Caki2 (cell line): ENCODE measurements around the gene ZNF565. TPM values are rescaled to one million over a fixed set of nuclear protein-coding genes. Genes with fewer than 3 reads are reported as not detected.
"Not testable (repeated sequence)": the region's sequence is repeated elsewhere in the genome, so short reads cannot be mapped to it uniquely, and the experiment has no call there.

Experiments
- DNase-seq: peaks from one replicate; pipeline ENCODE4 v3.0.0-alpha.2; 2015; ENCODE audit warnings: low read depth
- in situ Hi-C: cut with HindIII; loops from 2 replicates; pipeline ENCODE4 v1.10.0; 2016; ENCODE audit warnings: low sequenced_read_pairs, low pct_unique_long_range_greater_than_20kb, mixed read lengths
- total RNA-seq: library from RNA; depleted of rRNA; stranded (reverse); fragments of >200 nt; shearing (Covaris generic); gene quantifications from 2 replicates; pipeline ENCODE4 v1.2.3, GENCODE V29; 2014; ENCODE audit warnings: low replicate concordance

ZNF565 gene
- total RNA-seq, 1 experiment from 2014 or later, result 1.6 TPM

DNA sequence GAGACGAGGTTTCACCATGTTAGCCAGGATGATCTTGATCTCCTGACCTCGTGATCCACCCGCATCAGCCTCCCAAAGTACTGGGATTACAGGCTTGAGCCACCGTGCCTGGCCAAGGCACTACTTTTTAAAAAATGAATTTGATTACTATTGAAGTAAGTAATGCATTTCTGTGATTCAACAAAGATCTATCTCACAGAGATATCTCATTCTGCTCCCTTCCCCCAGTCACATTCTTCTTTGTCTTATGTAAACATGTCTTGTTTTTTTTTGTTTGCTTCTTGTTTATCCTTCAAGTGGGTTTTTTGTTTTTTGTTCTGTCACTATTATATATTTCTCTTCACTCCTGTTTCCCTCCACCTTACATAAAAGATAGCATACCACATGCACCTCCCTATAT is 7.0 kb upstream of the ZNF565 start:
- no peak for DNase-seq
- in situ Hi-C loops, result no loop called here

DNA sequence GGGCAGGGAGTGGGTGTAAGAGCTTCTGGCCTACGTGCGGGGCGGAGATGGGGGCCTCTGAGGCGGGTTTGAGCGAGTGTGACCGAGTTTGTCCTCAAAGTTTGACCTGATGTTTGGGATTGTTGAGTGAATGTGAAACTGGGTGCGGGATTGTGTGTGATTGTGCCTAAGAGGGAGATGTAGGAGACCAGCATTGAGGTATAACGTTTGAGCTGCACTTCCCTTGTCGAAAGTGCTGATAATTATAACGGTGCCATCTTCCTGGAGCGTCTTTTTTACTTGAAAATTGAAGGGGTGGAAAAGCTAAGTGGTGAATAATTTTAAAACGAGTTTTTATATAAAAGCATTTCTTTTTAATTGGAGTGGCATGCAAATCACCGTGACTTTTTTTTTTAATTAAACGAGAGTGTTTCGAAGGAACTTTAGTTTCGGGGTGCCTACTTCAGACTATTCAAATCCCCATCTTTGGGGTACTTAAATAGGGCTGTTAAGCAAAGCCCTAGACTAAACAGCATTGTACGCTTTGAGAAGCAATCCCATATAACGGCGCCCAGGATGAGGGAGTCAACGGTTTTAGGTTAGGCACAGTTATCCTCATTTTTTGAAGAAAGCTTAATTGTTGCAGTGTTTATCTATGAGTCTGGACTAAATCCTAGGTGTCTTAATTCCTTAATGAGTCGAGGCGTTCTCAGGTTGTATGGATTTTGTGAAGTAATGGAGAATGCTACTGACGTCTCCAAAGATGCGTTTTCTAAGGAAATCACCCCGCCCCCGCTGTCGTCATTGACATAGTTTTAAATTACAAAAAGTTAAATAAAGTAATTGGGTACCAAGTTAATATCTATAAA is 1.0 kb upstream of the ZNF565 start:
- in situ Hi-C loops, result no loop called here
- DNase-seq, result peak; percentile 41

DNA sequence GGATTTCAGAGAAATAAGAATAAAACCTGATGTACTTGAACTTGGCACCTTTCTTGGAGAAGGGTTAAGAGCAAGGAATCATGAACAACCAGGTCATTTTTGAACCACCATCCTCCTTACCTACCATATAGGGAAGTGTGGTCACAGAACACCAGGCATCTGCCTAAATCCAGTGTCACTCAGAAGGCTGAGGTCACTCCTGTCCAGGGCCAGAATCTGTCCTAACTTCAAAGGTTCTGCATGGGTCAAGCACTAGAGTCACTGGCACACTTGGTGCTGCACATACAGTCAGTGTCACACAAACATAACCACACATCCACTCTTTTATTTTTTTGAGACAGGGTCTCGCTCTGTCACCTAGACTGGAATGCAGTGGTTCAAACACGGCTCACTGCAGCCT is 1.6 kb downstream of the ZNF565 start:
- DNase-seq, result no peak
- in situ Hi-C loops, result no loop called here

DNA sequence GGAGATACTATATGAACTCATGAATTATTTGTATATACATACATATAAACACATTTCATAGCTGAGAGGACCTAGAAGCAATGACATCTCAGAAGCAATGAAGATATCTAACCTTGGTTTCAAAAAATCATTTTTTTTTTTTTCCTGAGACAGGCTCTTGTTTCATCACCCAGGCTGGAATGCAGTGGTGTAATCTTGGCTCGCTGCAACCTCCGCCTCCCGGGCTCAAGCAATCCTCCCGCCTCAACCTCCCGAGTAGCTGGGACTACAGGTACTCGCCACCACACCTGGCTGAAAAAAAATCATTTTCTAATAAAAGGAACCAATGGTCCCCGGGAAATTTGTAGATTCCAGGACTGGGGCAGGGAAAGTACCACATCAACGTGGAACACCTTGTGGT is 4.0 kb downstream of the ZNF565 start:
- in situ Hi-C loops, result no loop called here
- no peak for DNase-seq

DNA sequence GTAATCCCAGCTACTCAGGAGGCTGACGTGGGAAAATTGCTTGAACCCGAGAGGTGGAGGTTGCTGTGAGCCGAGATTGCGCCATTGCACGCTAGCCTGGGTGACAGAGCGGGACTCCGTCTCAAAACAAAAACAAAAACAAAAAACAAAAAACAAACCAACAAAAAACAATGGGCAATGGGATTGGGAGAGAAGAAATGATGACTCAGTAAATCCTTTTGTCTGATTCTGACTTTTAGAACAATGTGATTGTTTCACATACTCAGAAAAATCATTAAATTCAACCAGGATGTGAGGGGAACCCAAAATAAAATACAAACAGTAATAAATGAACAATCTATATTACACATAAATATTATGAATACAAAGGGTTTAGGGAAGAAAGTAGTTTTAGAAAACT is 5.1 kb downstream of the ZNF565 start:
- in situ Hi-C loops, result no loop called here
- no peak for DNase-seq

DNA sequence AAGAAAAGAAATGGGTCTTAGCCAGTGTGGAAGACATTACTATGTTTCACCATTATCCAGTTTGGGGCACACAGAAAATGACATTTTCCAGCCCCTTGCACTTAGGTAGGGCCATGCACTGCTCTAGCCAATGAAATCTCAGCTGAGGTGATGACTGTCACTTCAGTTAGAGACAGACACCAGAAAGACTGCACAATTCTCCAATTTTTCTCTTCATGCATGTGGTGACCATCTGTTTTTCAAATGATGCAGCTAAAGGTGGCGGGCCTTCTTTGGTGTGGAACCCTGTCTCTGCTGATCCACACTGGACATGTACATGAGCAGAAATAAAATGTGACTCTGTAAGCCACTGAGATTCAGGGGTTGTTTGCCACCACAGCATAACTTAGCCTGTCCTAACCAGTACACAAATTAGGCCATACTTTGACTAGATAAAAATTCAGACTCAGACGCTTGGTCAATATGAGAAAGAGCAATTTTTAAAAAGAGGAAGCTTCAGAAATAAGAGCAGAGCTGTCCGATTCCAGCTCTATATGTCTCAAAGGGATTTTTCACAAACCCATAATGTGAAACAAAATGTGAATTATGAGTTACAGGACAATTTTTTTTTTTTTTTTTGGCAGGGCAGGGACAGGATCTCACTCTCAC is 6.7 kb downstream of the ZNF565 start:
- no peak for DNase-seq
- in situ Hi-C loops, result no loop called here

DNA sequence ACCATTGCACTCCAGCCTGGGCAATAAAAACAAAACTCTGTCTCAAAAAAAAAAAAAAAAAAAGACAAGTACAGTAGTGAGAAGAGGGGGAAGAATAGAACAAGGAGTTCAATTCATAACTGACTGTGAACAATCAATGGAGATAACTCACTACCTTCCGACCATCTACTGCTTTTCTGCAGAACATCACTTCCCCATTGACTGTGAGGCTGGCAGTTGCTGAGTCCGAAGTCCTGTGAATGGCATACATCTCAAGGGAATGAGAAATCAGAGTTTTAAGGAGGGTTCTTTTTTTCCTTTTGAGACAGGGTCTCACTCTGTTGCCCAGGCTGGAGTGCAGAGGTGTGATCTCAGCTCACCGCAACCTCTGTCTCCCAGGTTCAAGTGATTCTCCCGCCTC is 11.2 kb downstream of the ZNF565 start:
- DNase-seq, result no peak
- in situ Hi-C loops, result no loop called here

DNA sequence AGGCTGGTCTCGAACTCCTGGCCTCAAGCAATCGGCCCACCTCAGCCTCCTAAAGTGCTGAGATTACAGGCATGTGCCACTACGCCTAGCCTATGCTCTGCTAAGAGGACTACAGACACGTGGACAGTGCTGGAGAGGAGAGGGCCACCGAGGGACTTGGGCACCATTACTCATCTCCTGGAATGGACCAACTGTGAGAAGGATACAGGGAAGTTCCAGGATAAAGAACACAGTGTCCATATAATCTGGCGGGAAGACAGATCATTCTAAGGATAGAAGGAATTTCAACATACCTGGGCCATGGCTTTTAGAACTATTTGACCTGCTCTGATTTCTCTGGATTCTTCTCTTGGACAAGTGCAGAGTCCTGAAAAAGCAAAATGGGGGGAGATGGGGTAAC is 12.8 kb downstream of the ZNF565 start:
- DNase-seq, result no peak
- in situ Hi-C loops, result no loop called here

DNA sequence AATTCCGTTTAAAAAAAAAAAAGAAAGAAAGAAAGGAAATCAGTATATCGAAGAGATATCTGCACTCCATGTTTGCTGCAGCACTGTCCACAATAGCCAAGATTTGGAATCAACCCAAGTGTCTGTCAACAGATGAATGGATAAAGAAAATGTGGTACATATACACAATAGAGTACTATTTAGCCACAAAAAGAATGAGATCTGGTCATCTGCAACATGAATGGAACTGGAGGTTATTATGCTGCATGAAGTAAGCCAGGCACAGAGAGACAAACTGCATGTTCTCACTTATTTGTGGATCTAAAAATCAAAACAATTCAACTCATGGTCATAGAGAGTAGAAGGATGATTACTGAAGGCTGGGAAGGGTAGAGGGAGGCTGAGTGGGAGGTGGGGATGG is 16.3 kb downstream of the ZNF565 start:
- in situ Hi-C loops, result no loop called here

DNA sequence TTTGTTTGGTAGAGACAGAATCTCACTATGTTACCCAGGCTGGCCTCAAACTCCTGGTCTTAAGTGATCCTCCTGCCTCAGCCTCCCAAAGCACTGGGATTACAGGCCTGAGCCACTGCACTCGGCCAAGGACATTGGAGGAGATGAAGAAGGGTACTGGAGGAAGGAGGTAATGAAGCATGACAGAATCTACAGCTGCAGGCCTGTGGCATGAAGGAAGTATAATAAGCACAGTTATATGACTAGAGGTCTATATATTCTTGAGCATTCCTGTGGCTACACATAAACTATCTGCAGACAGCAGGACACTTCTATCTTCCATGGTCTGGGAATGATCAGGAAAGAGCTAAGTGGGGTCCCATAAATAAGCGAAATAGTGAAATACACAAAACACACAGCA is 18.2 kb downstream of the ZNF565 start:
- in situ Hi-C loops, result no loop called here
- no peak for DNase-seq

More for the DNA sequence above, 16.3 kb downstream of the ZNF565 start:
- no peak for DNase-seq

DNA sequence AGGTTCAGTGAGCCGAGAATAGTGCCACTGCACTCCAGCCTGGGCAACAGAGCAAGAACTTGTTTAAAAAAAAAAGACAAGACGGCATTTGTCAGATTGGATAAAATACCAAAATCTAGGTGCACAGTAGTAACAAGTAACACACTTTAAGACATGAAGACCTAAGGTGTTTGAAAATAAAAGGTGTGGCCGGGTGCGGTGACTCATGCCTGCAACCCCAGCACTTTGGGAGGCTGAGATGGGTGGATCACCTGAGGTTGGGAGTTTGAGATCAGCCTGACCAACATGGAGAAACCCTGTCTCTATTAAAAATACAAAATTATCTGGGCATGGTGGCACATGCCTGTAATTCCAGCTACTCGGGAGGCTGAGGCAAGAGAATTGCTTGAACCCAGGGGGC is 27.7 kb downstream of the ZNF565 start:
- DNase-seq, in situ Hi-C loops: not testable (repeated sequence)

DNA sequence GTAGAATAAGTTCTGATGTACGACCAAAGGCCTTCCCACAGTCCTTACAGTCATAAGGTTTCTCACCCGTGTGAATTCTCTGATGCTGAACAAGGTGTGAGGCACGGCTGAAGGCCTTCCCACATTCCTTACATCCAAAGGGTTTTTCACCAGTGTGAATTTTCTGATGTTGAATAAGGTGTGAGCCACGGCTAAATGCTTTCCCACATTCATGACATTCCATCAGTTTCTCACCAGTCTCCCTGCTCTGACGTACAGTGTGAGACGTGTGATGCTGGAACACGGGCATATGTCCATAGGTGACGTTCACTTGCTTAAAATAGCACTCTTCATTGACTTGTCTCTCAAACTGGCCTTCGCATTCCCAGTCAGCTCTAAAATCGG is 31.2 kb downstream of the ZNF565 start:
- DNase-seq, result no peak
- in situ Hi-C loops, result no loop called here

DNA sequence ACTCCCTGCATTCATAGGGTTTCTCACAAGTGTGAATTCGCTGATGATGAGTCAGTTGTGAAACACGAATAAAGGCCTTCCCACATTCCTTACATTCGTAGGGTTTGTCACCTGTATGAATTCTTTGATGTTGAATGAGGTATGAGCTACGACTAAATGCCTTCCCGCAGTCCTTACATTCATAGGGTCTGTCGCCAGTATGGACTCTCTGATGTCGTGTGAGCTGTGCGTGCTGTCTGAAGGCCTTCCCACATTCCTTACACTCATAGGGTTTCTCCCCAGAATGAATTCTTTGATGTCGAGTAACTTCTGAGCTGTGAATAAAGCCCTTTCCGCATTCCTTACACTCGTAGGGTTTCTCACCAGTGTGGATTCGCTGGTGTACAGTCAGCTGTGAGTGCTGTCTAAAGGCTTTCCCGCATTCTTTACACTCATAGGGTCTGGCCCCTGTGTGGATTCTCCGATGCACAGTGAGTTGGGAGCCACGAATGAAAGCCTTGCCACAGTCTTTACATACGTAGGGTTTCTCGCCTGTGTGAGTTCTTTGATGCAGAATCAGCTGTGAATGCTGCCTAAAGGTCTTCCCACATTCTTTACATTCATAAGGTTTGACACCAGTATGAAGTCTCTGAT is 31.7 kb downstream of the ZNF565 start:
- DNase-seq, result no peak
- in situ Hi-C loops, result no loop called here

DNA sequence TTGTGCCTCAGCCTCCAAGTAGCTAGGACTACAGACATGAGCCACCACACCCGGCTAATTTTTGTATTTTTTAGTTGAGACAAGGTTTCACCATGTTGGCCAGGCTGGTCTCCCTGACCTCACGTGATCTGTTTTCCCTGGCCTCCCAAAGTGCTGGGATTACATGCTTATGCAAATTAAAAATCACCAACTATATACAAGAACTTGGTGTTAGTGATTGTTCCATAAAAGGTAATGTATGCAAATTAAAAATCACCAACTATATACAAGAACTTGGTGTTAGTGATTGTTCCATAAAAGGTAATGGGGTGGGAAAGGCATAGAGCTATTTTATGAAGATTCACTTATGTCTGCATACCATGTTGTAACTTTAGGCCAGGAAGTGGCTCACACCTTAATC is 35.4 kb downstream of the ZNF565 start:
- in situ Hi-C loops, result not testable (repeated sequence)

DNA sequence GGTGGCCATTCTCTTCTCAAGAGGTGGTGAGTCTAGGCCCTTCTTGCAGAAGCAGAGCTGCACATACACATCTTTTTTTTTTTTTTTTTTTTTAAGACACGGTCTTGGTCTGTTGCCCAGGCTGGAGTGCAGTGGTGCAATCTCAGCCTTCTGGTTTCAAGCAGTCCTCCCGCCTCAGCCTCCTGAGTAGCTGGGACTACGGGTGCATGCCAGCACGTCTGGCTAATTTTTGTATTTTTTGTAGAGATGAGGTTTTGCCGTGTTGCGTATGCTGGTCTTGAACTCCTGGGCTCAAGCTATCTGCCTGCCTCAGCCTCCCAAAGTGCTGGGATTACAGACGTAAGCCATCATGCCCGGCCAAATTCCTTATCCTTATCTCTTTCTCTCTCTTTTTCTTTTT is 40.6 kb downstream of the ZNF565 start:
- DNase-seq, in situ Hi-C loops: not testable (repeated sequence)

More for the DNA sequence above, 35.4 kb downstream of the ZNF565 start:
- not testable (repeated sequence) for DNase-seq

DNA sequence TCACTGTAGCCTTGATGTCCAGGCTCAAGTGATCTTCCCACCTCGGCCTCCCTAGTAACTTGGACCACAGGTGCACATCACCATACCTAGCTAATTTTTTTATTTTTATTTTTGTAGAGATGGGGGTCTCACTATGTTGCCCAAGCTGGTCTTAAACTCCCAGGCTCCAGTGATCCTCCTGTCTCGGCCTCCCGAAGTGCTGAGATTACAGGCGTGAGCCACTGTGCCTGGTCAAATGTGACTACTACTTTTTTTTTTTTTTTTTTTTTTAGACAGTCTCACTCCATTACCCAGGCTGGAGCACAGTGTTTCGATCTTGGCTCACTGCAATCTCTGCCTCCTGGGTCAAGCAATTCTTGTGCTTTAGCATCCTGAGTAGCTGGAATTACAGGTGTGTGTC is 41.6 kb downstream of the ZNF565 start:
- in situ Hi-C loops, result no loop called here
- no peak for DNase-seq

DNA sequence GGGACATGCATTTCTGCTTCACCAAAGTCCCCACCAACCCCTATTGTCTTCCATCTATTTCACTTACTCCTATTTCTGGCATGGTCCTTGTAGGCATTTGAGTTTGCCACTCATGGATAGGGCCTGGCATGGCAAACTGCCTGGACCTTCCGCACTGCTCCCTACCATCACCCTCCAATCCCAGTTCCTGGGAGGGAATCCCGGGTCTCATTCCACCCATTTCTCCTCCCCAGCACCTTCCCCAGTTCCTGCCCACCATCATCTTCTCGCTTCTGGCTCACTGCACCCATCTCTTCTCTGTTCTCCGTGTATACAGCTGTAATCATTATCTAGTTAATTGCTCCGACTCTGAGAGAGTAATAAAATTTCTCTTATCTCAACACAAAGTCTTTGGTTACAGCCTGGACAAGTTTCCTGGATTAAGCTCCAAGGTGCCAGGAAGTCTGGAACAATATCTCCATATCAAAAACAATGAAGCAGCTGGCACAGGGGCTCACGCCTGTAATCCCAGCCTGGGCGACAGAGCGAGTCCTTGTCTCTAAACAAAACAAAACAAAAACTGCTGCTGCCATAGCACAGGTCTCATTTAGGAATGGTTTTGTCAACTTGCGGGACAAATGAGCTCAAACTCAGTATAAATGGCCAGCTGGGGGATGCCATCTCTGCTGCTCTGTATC is 45.2 kb downstream of the ZNF565 start:
- in situ Hi-C loops, result no loop called here
- peak; percentile 57 for DNase-seq

DNA sequence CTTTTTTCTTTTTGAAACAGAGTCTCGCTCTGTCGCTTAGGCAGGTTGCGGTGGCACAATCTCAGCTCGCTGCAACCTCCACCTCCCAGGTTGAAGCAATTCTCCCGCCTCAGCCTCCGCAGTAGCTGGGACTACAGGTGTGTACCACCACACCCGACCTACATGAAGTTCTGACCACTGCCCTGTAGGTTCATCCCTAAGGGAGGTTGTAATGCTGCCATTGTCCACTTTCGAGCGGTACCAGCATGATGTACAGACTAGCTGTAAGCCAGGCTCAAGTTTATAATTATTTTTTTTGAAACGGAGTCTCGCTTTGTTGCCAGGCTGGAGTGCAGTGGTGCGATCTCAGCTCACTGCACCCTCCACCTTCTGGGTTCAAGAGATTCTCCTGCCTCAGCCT is 50.7 kb downstream of the ZNF565 start:
- DNase-seq, result no peak

More for the DNA sequence above, 50.7 kb downstream of the ZNF565 start:
- in situ Hi-C loops, result no loop called here
